HG03457 (cell line): ENCODE measurements around the gene SCUBE3.

Experiments
- ATAC-seq: cut with Tn5 transposase; IDR thresholded peaks from one replicate; pipeline ENCODE4 v1.9.1; 2021; ENCODE audit warnings: moderate number of reproducible peaks; ENCODE audit not compliant: unreplicated experiment

Gene SCUBE3

GRCh38 chr6:35237476-35237875 is 23.7 kb downstream of the SCUBE3 start:
- ATAC-seq, result no peak

GRCh38 chr6:35238843-35239289 is 25.1 kb downstream of the SCUBE3 start:
- ATAC-seq, result no peak

GRCh38 chr6:35239581-35239980 is 25.8 kb downstream of the SCUBE3 start:
- no peak for ATAC-seq

GRCh38 chr6:35240838-35241801 is 27.4 kb downstream of the SCUBE3 start:
- no peak for ATAC-seq

GRCh38 chr6:35242486-35242885 is 28.7 kb downstream of the SCUBE3 start:
- no peak for ATAC-seq

- no peak for ATAC-seq
Observed at GRCh38 chr6:35242906-35243305, 29.1 kb downstream of the SCUBE3 start.

- no peak for ATAC-seq
Observed at GRCh38 chr6:35243386-35243958, 29.7 kb downstream of the SCUBE3 start.

- no peak for ATAC-seq
Observed at GRCh38 chr6:35244551-35244950, 30.8 kb downstream of the SCUBE3 start.

GRCh38 chr6:35247642-35248231 is 34.0 kb downstream of the SCUBE3 start:
- ATAC-seq, result no peak

GRCh38 chr6:35248300-35248699 is 34.5 kb downstream of the SCUBE3 start:
- no peak for ATAC-seq

- no peak for ATAC-seq
Observed at GRCh38 chr6:35248965-35249364, 35.2 kb downstream of the SCUBE3 start.

- ATAC-seq, result no peak
Observed at GRCh38 chr6:35251949-35252348, 38.2 kb downstream of the SCUBE3 start.

GRCh38 chr6:35253249-35253648 is 39.5 kb downstream of the SCUBE3 start:
- ATAC-seq, result no peak

GRCh38 chr6:35258336-35258735 is 44.6 kb downstream of the SCUBE3 start:
- ATAC-seq, result no peak

- ATAC-seq, result peak; percentile 5
Observed at GRCh38 chr6:35258858-35259193, 45.1 kb downstream of the SCUBE3 start.

GRCh38 chr6:35259194-35259947 is 45.6 kb downstream of the SCUBE3 start, which contains the start of gene ZNF76:
Gene ZNF76, plus strand, starts transcription at chr6:35259735. Its CDS starts 21,417 bp downstream, at chr6:35281152.
- ATAC-seq, result peak; percentile 62

- peak; percentile 39 for ATAC-seq
Observed at GRCh38 chr6:35259948-35260590, 46.3 kb downstream of the SCUBE3 start.

- ATAC-seq, result no peak
Observed at GRCh38 chr6:35260591-35261570, 47.1 kb downstream of the SCUBE3 start.

GRCh38 chr6:35262596-35262995 is 48.8 kb downstream of the SCUBE3 start:
- ATAC-seq, result no peak
